ENCODE results near the gene KCNK16.

The KCNK16 gene

GRCh38 chr6:39276379-39276995, 46.0 kb downstream of the KCNK16 start:
- no peak for DNase-seq (ENCODE audit: low read depth in 2 of 2)

- no peak for DNase-seq (ENCODE audit: low read depth in 2 of 2)
Measured at GRCh38 chr6:39274903-39275302, 47.6 kb downstream of the KCNK16 start.

GRCh38 chr6:39274471-39274870, 48.0 kb downstream of the KCNK16 start:
- DNase-seq (ENCODE audit: low read depth in 2 of 2) = no peak

- DNase-seq (ENCODE audit: low read depth in 2 of 2) = no peak
Measured at GRCh38 chr6:39273406-39273821, 49.1 kb downstream of the KCNK16 start.

GRCh38 chr6:39269961-39270360, 52.5 kb downstream of the KCNK16 start:
- DNase-seq (ENCODE audit: low read depth in 2 of 2) = no peak

- no peak for DNase-seq (ENCODE audit: low read depth in 2 of 2)
Measured at GRCh38 chr6:39268721-39269120, 53.8 kb downstream of the KCNK16 start.

GRCh38 chr6:39268171-39268570, 54.3 kb downstream of the KCNK16 start:
- DNase-seq (ENCODE audit: low read depth in 2 of 2) = no peak

- DNase-seq (ENCODE audit: low read depth in 2 of 2) = no peak
Measured at GRCh38 chr6:39266782-39267355, 55.6 kb downstream of the KCNK16 start.

- no peak for DNase-seq (ENCODE audit: low read depth in 2 of 2)
Measured at GRCh38 chr6:39266375-39266774, 56.1 kb downstream of the KCNK16 start.
